ENCODE data around the gene PLEKHB1.

DNA sequence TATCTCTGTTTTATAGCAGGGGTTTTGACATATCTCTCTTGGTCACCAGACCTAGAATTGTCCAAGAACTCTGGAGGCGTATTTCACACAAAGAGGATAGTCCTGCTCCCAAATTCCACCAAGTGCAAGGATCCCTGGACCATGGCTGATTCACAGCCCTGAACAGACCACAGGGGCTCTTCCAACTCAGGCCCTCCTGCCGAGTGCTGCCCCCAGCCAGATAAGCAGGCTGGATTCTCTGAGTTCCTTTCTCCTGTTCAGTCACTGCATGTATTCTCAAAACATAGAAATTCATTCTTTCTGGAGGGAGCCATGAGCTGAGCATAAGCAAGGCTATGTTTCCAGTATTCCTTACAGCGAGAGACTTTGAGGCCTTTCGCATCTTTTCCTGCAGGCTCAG is 13.4 kb upstream of the PLEKHB1 start:
- TF ChIP-seq, protein P1, sequence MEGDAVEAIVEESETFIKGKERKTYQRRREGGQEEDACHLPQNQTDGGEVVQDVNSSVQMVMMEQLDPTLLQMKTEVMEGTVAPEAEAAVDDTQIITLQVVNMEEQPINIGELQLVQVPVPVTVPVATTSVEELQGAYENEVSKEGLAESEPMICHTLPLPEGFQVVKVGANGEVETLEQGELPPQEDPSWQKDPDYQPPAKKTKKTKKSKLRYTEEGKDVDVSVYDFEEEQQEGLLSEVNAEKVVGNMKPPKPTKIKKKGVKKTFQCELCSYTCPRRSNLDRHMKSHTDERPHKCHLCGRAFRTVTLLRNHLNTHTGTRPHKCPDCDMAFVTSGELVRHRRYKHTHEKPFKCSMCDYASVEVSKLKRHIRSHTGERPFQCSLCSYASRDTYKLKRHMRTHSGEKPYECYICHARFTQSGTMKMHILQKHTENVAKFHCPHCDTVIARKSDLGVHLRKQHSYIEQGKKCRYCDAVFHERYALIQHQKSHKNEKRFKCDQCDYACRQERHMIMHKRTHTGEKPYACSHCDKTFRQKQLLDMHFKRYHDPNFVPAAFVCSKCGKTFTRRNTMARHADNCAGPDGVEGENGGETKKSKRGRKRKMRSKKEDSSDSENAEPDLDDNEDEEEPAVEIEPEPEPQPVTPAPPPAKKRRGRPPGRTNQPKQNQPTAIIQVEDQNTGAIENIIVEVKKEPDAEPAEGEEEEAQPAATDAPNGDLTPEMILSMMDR (IDR thresholded peaks at IDR 0.05; ENCODE audit: low read depth, low read length, poor library complexity, severe bottlenecking): no peak
- no peak for TF ChIP-seq EZH2phosphoT487 (IDR thresholded peaks at IDR 0.05; ENCODE audit: borderline replicate concordance, low read length)
